ENCODE measurements around the gene TP73. TPM values are rescaled to one million over a fixed set of nuclear protein-coding genes. Genes with fewer than 3 reads are reported as not detected.

The TP73 gene
- total RNA-seq, 2 experiments from 2014 or later = 0.62 to 1.1 TPM

GRCh38 chr1:3672231-3672970, 20.1 kb downstream of the TP73 start:
- Mint-ChIP-seq H3K27me3 (peaks cover 2% of the 10 kb centered on the region), H3K4me1 (peaks cover 3% of the 10 kb centered on the region), H3K27ac (no peak overlapping the region), H3K36me3 (no peaks in the 10 kb centered on the region), H3K9me3 (no peaks in the 10 kb centered on the region), H3K4me3 (no peak overlapping the region)
- POLR2A ChIA-PET = no interaction called here
- DNase-seq (no peak), ATAC-seq (ENCODE audit: low read depth) (no peak)

GRCh38 chr1:3672971-3673361, 20.6 kb downstream of the TP73 start:
- no peak overlapping the region for H3K4me3 Mint-ChIP-seq
- no peak overlapping the region for H3K27ac Mint-ChIP-seq
- ATAC-seq (ENCODE audit: low read depth) = no peak
- H3K4me1 Mint-ChIP-seq = peaks cover 9% of the 10 kb centered on the region
- no peaks in the 10 kb centered on the region for H3K36me3 Mint-ChIP-seq
- no peak for DNase-seq
- POLR2A ChIA-PET = no interaction called here
- peaks cover 2% of the 10 kb centered on the region for H3K27me3 Mint-ChIP-seq
- no peaks in the 10 kb centered on the region for H3K9me3 Mint-ChIP-seq

- peaks cover 11% of the 10 kb centered on the region for H3K4me1 Mint-ChIP-seq
- H3K27me3 Mint-ChIP-seq = peaks cover 2% of the 10 kb centered on the region
- no peaks in the 10 kb centered on the region for H3K9me3 Mint-ChIP-seq
- H3K27ac Mint-ChIP-seq = no peak overlapping the region
- POLR2A ChIA-PET = no interaction called here
- no peak overlapping the region for H3K4me3 Mint-ChIP-seq
- no peak for ATAC-seq (ENCODE audit: low read depth)
- no peak for DNase-seq
- no peaks in the 10 kb centered on the region for H3K36me3 Mint-ChIP-seq
Measured at GRCh38 chr1:3673381-3674099, 21.2 kb downstream of the TP73 start.

- no peaks in the 10 kb centered on the region for H3K9me3 Mint-ChIP-seq
- no peak overlapping the region for H3K27ac Mint-ChIP-seq
- ATAC-seq (ENCODE audit: low read depth) (no peak), DNase-seq (no peak)
- H3K27me3 Mint-ChIP-seq = peaks cover 5% of the 10 kb centered on the region
- peaks cover 13% of the 10 kb centered on the region for H3K4me1 Mint-ChIP-seq
- no peak overlapping the region for H3K4me3 Mint-ChIP-seq
- POLR2A ChIA-PET = no interaction called here
- H3K36me3 Mint-ChIP-seq = no peaks in the 10 kb centered on the region
Measured at GRCh38 chr1:3674100-3675094, 22.1 kb downstream of the TP73 start.

- Mint-ChIP-seq H3K36me3 (no peaks in the 10 kb centered on the region), H3K27ac (no peak overlapping the region), H3K27me3 (peaks cover 10% of the 10 kb centered on the region), H3K4me1 (peaks cover 17% of the 10 kb centered on the region), H3K9me3 (no peaks in the 10 kb centered on the region), H3K4me3 (no peak overlapping the region)
- DNase-seq = no peak
- ATAC-seq (ENCODE audit: low read depth) = no peak
- POLR2A ChIA-PET = no interaction called here
Measured at GRCh38 chr1:3675436-3675835, 23.1 kb downstream of the TP73 start.

GRCh38 chr1:3676581-3677470, 24.5 kb downstream of the TP73 start:
- no peak for DNase-seq
- peak; percentile 43 for ATAC-seq (ENCODE audit: low read depth)
- Mint-ChIP-seq H3K27me3 (peaks cover 10% of the 10 kb centered on the region), H3K9me3 (no peaks in the 10 kb centered on the region), H3K4me3 (no peak overlapping the region), H3K36me3 (no peaks in the 10 kb centered on the region), H3K4me1 (peaks cover 17% of the 10 kb centered on the region), H3K27ac (no peak overlapping the region)
- POLR2A ChIA-PET = no interaction called here

- no peaks in the 10 kb centered on the region for H3K9me3 Mint-ChIP-seq
- DNase-seq (no peak), ATAC-seq (ENCODE audit: low read depth) (no peak)
- no peak overlapping the region for H3K4me3 Mint-ChIP-seq
- peaks cover 17% of the 10 kb centered on the region for H3K4me1 Mint-ChIP-seq
- no peak overlapping the region for H3K27ac Mint-ChIP-seq
- no peaks in the 10 kb centered on the region for H3K36me3 Mint-ChIP-seq
- POLR2A ChIA-PET = no interaction called here
- peaks cover 10% of the 10 kb centered on the region for H3K27me3 Mint-ChIP-seq
Measured at GRCh38 chr1:3677484-3677883, 25.2 kb downstream of the TP73 start.

- Mint-ChIP-seq H3K27me3 (peaks cover 14% of the 10 kb centered on the region), H3K9me3 (no peaks in the 10 kb centered on the region), H3K4me1 (peaks cover 17% of the 10 kb centered on the region), H3K36me3 (no peaks in the 10 kb centered on the region), H3K27ac (no peak overlapping the region), H3K4me3 (no peak overlapping the region)
- POLR2A ChIA-PET = no interaction called here
- no peak for DNase-seq
- no peak for ATAC-seq (ENCODE audit: low read depth)
Measured at GRCh38 chr1:3678361-3679097, 26.2 kb downstream of the TP73 start.

GRCh38 chr1:3679098-3679555, 26.8 kb downstream of the TP73 start:
- peaks cover 14% of the 10 kb centered on the region for H3K27me3 Mint-ChIP-seq
- POLR2A ChIA-PET = no interaction called here
- ATAC-seq (ENCODE audit: low read depth) (no peak), DNase-seq (no peak)
- no peaks in the 10 kb centered on the region for H3K36me3 Mint-ChIP-seq
- no peaks in the 10 kb centered on the region for H3K9me3 Mint-ChIP-seq
- no peak overlapping the region for H3K27ac Mint-ChIP-seq
- no peak overlapping the region for H3K4me3 Mint-ChIP-seq
- peaks cover 17% of the 10 kb centered on the region for H3K4me1 Mint-ChIP-seq

GRCh38 chr1:3679799-3680453, 27.6 kb downstream of the TP73 start:
- H3K4me3 Mint-ChIP-seq = no peak overlapping the region
- POLR2A ChIA-PET = no interaction called here
- H3K36me3 Mint-ChIP-seq = no peaks in the 10 kb centered on the region
- DNase-seq (no peak), ATAC-seq (ENCODE audit: low read depth) (no peak)
- H3K4me1 Mint-ChIP-seq = peaks cover 17% of the 10 kb centered on the region
- H3K27ac Mint-ChIP-seq = peak overlapping the region; percentile 58
- H3K9me3 Mint-ChIP-seq = no peaks in the 10 kb centered on the region
- H3K27me3 Mint-ChIP-seq = peaks cover 14% of the 10 kb centered on the region

GRCh38 chr1:3680488-3681230, 28.3 kb downstream of the TP73 start:
- no peak for ATAC-seq (ENCODE audit: low read depth)
- Mint-ChIP-seq H3K27me3 (peaks cover 13% of the 10 kb centered on the region), H3K4me3 (no peak overlapping the region), H3K36me3 (no peaks in the 10 kb centered on the region), H3K27ac (no peak overlapping the region), H3K9me3 (no peaks in the 10 kb centered on the region), H3K4me1 (peaks cover 17% of the 10 kb centered on the region)
- no peak for DNase-seq
- POLR2A ChIA-PET = no interaction called here
